PC-9 (cell line): ENCODE measurements around the gene RCAN1.

Experiments
- EZH2 ChIP-seq: fragments of 200-600 bp; sonication (generic); IDR thresholded peaks from 2 replicates; pipeline ENCODE4 v1.8.0; 2017; ENCODE audit warnings: antibody characterized with exemption, low read depth
- TF ChIP-seq, protein P1 (sequence below): fragments of 200-600 bp; sonication (generic); conservative IDR thresholded peaks from 2 replicates; pipeline ENCODE4 v1.6.1; 2017; ENCODE audit warnings: mixed run types, antibody characterized with exemption, mild to moderate bottlenecking, moderate library complexity

- TF ChIP-seq, protein P1, sequence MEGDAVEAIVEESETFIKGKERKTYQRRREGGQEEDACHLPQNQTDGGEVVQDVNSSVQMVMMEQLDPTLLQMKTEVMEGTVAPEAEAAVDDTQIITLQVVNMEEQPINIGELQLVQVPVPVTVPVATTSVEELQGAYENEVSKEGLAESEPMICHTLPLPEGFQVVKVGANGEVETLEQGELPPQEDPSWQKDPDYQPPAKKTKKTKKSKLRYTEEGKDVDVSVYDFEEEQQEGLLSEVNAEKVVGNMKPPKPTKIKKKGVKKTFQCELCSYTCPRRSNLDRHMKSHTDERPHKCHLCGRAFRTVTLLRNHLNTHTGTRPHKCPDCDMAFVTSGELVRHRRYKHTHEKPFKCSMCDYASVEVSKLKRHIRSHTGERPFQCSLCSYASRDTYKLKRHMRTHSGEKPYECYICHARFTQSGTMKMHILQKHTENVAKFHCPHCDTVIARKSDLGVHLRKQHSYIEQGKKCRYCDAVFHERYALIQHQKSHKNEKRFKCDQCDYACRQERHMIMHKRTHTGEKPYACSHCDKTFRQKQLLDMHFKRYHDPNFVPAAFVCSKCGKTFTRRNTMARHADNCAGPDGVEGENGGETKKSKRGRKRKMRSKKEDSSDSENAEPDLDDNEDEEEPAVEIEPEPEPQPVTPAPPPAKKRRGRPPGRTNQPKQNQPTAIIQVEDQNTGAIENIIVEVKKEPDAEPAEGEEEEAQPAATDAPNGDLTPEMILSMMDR: no peak
- TF ChIP-seq EZH2: no peak
Measured at GRCh38 chr21:34636961-34637360, 22.0 kb upstream of the RCAN1 start.
